ENCODE results near the gene TBC1D16.

DNA sequence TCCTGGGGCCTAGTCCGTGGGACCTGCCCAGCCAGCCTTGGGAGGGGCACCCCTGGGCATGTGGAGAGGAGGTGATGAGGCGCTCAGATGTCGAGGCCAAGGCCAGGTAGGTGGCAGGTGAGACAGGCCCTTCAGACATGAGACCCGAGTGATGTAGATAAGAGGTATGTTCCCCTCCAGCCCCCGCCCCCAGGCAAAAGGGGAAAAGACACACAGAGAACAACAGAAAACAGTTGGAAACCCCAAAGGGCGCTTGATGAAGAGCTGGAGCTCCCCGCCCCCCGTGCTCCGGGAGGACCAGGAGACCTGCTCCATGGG is 101.1 kb downstream of the TBC1D16 start:
- no peak for TF ChIP-seq POLR2AphosphoS5 (IDR thresholded peaks at IDR 0.05; ENCODE audit: borderline replicate concordance, low read depth, low read length)
- no peak for TF ChIP-seq EZH2 (IDR thresholded peaks at IDR 0.05)
- no peak for TF ChIP-seq FOXP2 (optimal IDR thresholded peaks at IDR 0.05; ENCODE audit: control extremely low read depth, extremely low read length, insufficient read depth)

Measured in SK-N-MC (cell line).